ENCODE measurements around the gene PAX5.
"Not testable (repeated sequence)": the region's sequence is repeated elsewhere in the genome, so short reads cannot be mapped to it uniquely, and the experiment has no call there.

GRCh38 chr9:37080165-37080628, 46.1 kb upstream of the PAX5 start:
- TF ChIP-seq, protein P1, sequence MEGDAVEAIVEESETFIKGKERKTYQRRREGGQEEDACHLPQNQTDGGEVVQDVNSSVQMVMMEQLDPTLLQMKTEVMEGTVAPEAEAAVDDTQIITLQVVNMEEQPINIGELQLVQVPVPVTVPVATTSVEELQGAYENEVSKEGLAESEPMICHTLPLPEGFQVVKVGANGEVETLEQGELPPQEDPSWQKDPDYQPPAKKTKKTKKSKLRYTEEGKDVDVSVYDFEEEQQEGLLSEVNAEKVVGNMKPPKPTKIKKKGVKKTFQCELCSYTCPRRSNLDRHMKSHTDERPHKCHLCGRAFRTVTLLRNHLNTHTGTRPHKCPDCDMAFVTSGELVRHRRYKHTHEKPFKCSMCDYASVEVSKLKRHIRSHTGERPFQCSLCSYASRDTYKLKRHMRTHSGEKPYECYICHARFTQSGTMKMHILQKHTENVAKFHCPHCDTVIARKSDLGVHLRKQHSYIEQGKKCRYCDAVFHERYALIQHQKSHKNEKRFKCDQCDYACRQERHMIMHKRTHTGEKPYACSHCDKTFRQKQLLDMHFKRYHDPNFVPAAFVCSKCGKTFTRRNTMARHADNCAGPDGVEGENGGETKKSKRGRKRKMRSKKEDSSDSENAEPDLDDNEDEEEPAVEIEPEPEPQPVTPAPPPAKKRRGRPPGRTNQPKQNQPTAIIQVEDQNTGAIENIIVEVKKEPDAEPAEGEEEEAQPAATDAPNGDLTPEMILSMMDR (IDR thresholded peaks at IDR 0.05), result not testable (repeated sequence)
- TF ChIP-seq EZH2 (IDR thresholded peaks at IDR 0.05; ENCODE audit: borderline replicate concordance, insufficient read depth, low read depth, low read length, poor library complexity, severe bottlenecking), result not testable (repeated sequence)

Measured in B cell (primary cell).